ENCODE results near the gene CNTNAP3B.
"Not testable (repeated sequence)": the region's sequence is repeated elsewhere in the genome, so short reads cannot be mapped to it uniquely, and the experiment has no call there.

Gene CNTNAP3B

GRCh38 chr9:42129073-42129729 is at the start of gene CNTNAP3B:
Gene CNTNAP3B (minus strand): TSS chr9:42129426. CDS start chr9:42129094, 332 bp downstream.
- not testable (repeated sequence) for DNase-seq

GRCh38 chr9:42160299-42160698 is 31.1 kb upstream of the CNTNAP3B start:
- DNase-seq, result not testable (repeated sequence)

GRCh38 chr9:42127056-42127841 is 2.0 kb downstream of the CNTNAP3B start:
- not testable (repeated sequence) for DNase-seq

- not testable (repeated sequence) for DNase-seq
Measured at GRCh38 chr9:42121007-42121406, 8.2 kb downstream of the CNTNAP3B start.

GRCh38 chr9:42095929-42096328 is 33.3 kb downstream of the CNTNAP3B start:
- DNase-seq, result not testable (repeated sequence)

GRCh38 chr9:42084559-42084952 is 44.7 kb downstream of the CNTNAP3B start:
- not testable (repeated sequence) for DNase-seq

- DNase-seq, result not testable (repeated sequence)
Measured at GRCh38 chr9:42083877-42084558, 45.2 kb downstream of the CNTNAP3B start.

GRCh38 chr9:42080376-42080775 is 48.9 kb downstream of the CNTNAP3B start:
- DNase-seq, result not testable (repeated sequence)

- DNase-seq, result not testable (repeated sequence)
Measured at GRCh38 chr9:42074868-42075267, 54.4 kb downstream of the CNTNAP3B start.

GRCh38 chr9:42071026-42071425 is 58.2 kb downstream of the CNTNAP3B start:
- DNase-seq, result not testable (repeated sequence)

GRCh38 chr9:42070035-42070799 is 59.0 kb downstream of the CNTNAP3B start:
- not testable (repeated sequence) for DNase-seq

GRCh38 chr9:42053874-42054273 is 75.4 kb downstream of the CNTNAP3B start:
- DNase-seq, result not testable (repeated sequence)

- not testable (repeated sequence) for DNase-seq
Measured at GRCh38 chr9:42050701-42051100, 78.5 kb downstream of the CNTNAP3B start.

GRCh38 chr9:42044422-42045010 is 84.7 kb downstream of the CNTNAP3B start:
- not testable (repeated sequence) for DNase-seq

- not testable (repeated sequence) for DNase-seq
Measured at GRCh38 chr9:42033541-42033940, 95.7 kb downstream of the CNTNAP3B start.

- DNase-seq, result not testable (repeated sequence)
Measured at GRCh38 chr9:42020639-42021038, 108.6 kb downstream of the CNTNAP3B start.

- DNase-seq, result not testable (repeated sequence)
Measured at GRCh38 chr9:42018220-42018922, 110.9 kb downstream of the CNTNAP3B start.

- DNase-seq, result not testable (repeated sequence)
Measured at GRCh38 chr9:42014317-42014716, 114.9 kb downstream of the CNTNAP3B start.

GRCh38 chr9:41991607-41992006 is 137.6 kb downstream of the CNTNAP3B start:
- not testable (repeated sequence) for DNase-seq

- DNase-seq, result not testable (repeated sequence)
Measured at GRCh38 chr9:41980271-41980670, 149.0 kb downstream of the CNTNAP3B start.

- not testable (repeated sequence) for DNase-seq
Measured at GRCh38 chr9:41977965-41978600, 151.1 kb downstream of the CNTNAP3B start.
